Stimulated activated CD8-positive, alpha-beta memory T cell treated with anti-CD3 and anti-CD28 coated beads, Interleukin-7, amount 100 ng/mL, for 24 hours (primary cell): Measurements from ENCODE around the gene SPINDOC.
A peak's percentile ranks its signal among the peaks of the same experiment; 100 is the strongest.

ENCODE experiments used
- DNase-seq: peaks from one replicate; pipeline ENCODE4 v3.0.0-alpha.2; 2020; ENCODE audit warnings: low read depth

Gene SPINDOC

DNA sequence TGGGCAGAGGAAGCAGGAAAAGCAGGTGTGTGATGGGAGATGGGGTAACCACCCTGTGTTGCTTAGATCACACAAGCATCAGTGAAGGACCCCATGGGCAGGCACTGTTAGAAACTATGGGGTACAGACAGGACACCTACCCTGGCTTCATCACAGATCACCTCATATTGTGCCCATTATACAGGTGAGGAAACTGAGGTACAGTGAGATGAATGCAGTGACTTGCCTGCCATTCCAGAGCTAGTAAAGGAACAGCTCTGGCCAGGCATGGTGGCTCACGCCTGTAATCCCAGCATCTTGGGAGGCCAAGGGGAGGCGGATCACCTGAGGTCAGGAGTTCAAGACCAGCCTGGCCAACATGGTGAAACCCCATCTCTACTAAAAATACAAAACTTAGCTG is 19.8 kb downstream of the SPINDOC start:
- no peak for DNase-seq

DNA sequence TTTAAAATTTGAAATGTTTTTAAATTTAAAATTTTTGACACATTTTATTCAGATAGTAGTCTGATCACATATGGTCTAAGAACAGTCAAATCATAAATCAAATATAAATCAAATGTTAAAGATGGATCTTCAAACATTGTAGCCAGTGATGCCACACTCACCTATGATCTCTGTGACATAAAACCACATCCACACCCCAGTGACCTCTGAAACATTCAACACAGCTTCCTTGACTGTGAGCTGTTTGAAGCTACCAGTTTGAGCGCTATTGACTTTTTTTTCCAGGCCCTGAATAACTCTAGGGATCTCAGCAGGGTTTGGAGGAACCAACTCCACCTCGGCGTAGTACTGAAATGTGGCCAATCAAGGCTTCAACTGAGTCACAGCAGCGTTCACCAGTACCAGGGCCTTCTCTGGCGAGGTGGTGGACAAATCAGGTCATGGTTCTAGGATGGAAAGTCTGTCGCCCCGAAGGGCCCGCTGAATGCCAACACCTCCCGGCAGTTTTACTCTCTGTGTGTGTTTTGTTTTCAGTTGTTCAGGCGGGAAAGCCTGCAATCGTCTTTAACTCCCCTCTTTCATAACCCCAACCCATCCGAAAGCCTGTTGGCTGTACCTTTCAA is 21.4 kb downstream of the SPINDOC start:
- DNase-seq, result no peak

- no peak for DNase-seq
Observed at GRCh38 chr11:63835158-63835545, 21.9 kb downstream of the SPINDOC start.

GRCh38 chr11:63837027-63837688 is 23.9 kb downstream of the SPINDOC start:
- DNase-seq, result peak; percentile 48

DNA sequence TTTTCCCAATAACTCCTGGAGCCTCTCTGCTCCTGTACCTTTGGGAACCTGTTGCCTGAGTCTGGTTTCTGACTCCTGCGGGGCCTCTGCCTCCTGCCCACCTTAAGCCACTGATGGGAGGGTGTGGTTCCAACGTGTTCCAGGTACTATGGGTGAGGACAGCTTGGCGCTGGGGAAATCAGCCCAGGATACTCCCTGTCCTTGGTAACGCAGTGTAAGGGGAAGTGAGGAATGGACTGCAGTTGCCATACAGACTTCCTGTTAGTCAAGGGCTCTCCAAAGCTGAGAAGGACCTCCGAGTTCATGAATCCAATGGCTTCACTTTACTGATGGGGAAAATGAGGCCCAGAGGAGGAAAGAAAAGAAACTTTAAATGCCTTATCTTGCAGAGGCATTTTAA is 24.5 kb downstream of the SPINDOC start:
- no peak for DNase-seq

DNA sequence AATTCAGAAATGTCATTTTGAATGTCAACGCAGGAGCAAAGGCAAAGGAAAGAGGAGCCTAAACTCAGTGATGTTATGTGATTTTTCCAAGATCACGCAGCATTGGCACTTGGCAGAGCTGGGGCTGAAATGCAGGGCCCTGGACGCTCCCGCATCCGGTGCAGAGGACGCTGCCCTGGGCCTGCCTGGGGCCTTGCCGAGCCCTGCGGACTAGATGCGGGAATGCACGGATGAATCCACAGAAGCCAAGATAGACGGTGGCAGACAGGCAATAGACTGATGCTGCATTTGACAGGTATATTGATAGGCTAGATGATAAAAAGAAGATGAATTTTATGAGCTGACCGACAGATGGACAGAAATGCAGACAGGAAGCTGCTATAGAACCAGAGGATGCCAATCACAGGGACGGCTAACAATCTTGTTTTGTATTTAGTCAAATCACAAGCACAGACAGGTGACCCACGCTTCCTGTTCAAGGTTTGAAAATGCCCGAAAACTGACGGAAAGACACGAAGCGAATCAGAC is 25.0 kb downstream of the SPINDOC start:
- no peak for DNase-seq

DNA sequence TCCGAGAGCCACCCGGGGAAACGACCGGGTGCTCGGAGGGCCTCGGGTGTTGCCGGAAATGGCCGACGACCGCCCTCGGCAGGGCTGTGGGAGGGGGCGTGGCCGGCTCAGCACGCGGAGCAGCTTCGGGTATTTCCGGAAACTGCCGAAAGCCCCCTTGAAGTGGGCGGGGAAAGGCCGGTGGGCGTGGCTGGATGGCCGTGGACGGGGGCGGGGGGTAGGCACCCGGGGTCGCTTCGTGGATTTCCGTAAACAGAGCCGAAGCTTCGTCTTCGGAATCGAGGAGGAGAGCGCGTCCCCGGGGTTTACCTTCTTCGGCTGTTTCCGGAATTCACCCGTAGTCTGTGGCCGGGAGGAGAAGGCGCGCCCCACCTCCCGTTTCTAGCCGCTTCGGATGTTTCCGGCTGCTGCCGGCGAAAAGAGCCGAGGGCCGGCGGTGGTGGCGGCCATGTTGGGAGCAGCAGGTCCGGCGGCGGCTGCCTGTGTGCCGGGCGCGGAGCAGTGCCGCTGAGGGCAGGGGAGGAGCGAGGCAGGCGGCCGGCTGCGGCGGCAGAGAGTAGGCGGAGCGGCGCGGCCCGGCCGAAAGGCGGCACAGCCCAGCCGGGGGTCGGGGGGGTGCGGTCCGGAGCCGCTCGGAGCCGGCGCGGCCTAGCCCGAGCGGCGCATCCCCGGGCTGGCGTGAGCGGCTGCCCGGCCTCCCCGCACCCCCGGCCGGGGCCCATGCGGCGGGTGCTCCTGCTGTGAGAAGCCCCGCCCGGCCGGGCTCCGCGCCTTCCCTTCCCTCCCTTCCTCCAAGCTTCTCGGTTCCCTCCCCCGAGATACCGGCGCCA is 25.6 kb downstream of the SPINDOC start, which contains the start of gene MARK2:
TSS of gene MARK2 (plus strand) at position 433 of the 830 bp plus-strand sequence. CDS start at position 830, 397 bp downstream.
- peak; percentile 100 for DNase-seq

DNA sequence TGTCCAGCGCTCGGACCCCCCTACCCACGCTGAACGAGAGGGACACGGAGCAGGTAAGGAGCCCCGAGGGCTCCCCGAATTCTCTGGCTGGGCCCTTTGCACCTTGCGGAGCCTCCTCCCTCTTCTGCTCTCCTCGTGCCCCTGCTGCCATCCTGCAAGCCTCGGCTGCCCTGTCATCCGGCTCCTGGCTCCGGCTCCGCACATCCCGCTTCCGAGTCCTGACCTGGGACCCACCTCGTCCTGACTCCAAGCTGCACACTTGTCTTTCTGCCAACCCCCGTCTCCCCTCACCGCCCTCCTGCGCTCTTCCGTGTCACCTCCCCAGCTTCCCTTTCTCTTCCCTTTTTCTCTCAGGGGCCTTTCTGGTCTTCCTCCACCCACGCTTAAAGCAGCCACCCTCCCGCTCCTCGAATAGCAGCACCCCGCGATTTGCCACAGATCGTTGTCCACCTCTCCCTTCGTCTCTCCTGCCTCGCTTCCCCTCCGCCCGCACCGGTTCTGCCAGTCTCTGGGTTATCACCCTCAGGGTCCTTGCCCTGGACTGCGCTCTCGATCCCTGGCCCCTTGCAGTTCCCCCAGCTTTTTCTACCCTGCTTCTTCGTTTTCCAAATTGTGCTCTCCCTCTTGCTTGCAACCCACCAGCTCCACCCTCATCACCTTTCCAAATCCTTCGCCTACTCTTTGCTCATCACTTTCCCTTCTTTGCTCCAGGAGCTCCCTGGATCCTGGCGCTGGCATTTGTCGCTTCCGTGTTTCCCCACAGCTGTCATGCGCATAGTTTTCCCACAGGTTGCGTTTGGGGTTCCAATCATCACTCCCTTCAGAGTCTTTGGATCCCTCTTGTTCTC is 26.5 kb downstream of the SPINDOC start:
- DNase-seq, result no peak

DNA sequence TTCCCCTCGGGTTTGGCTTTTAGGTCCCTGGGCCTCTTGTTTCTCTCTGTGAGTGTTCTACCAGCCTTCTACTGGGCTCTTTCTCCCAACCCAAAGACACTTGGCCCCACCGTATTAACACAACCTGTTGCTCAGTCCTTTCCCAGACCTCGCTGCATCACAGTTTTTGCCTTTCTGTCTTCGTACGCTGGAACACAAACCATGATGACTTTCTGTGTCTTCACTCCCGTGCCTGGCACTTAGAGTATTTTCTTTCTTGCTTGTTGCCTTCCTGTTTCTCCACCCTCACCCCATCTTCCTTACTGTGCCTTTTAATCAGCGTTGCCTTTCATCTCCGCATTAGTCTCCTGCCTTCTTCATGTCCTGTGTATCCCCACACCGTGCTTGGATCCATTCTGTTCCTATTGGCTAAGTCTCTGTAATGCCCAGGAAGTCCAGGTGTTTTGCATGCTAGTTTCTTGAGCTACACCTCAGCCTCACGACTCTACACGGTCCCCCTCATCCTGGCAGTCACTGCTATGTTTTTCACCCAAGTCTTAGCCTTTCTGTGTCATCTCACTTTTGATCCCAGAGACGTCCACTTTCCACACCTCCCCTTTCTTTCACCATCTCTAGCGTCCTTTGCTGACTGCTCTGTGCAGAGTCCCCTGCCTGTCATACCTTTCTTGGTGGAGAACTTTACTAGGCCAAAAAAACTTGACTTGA is 27.3 kb downstream of the SPINDOC start:
- DNase-seq, result no peak

DNA sequence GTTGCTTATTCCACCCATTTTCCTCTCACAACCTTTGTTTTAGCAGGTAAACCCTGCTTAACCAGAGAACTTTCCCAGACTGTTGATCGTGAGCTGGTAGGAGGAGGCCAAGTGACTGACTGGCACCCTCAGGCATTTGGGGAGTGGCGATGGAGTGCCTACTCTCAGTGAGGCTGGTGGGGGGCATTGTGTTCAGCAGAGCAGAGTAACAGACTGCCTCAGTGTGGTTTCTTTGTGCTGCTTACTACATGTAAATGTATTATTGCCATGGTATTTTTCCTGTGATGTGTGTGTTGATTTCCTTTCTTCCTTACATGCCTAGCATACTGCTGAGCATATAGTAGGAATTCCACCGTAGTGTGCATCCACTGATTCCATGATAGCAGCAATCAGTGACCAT is 28.3 kb downstream of the SPINDOC start:
- DNase-seq, result no peak

DNA sequence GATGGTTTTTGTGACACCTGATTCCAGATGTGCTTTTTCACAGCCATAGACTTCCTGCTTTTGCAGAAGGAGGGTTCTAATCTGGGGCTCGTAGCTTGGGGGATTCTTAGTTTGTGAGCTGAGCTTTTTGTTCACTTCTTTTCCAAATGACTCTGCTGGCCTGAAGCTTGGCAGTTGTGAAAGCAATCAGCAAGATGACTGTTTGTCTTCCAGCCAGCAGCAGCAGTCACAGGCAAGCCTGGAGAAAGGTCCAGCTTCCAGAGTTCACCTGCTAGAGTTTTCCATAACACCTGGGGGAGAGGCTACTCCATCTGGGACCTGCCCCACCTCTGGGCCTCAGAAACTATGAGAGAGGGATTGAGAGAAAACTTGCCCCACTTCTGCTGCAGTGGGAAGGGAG is 29.8 kb downstream of the SPINDOC start:
- no peak for DNase-seq

DNA sequence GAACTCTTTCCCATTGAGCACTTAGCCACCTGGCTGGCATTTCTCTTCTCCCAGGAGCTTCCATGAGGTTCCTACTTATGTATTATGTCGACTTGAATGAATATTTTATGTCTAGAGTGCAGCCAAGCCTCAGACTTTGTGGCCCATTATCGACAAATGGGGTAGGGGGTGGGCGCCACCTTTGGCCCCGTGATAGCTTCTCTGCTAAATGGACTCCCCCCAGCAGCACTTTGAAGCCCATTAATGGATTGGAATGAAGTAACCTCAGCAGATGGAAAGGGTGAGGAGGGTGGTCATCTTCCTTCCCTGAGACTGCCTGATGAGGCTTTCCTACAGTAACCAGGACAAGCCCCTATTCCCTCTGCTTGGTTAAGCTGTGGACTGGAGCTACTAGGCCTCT is 31.6 kb downstream of the SPINDOC start:
- DNase-seq, result no peak

DNA sequence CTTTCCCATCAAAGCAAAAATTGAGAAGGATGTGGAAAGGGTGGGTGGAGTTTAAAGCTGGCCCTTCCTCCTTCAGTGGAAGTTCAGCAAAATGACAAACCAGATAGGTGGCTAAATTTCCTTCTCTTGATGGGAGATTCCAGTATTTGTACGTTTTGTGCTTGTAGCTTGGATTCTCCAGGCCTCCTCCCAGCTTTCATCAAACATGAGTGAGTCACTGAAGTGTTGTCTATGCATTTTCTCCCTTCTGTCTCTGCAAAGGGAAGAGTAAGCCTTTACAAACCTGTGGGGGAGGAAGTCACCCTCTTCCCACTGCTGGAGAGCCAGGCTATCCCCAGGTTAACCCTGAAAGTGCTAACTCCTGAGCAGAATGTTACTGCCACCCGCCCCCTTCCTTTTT is 32.0 kb downstream of the SPINDOC start:
- no peak for DNase-seq

DNA sequence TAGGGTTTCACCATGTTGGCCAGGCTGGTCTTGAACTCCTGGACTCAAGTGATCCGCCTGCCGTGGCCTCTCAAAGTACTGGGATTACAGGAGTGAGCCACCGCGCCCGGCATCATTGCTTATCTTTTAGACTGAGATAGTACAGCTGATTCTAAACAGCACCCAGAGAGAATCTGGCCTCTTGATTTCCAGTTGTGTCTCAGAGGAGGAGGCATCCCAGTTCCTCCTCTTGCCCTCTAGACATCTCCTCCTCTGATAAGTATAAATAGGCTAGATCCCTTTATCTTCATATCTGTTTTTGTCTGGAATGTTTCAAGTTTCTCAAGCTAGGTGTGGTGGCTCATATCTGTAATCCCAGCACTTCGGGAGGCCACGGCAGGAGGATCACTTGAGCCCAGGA is 32.7 kb downstream of the SPINDOC start:
- DNase-seq, result no peak

GRCh38 chr11:63846897-63847296 is 33.6 kb downstream of the SPINDOC start:
- no peak for DNase-seq

DNA sequence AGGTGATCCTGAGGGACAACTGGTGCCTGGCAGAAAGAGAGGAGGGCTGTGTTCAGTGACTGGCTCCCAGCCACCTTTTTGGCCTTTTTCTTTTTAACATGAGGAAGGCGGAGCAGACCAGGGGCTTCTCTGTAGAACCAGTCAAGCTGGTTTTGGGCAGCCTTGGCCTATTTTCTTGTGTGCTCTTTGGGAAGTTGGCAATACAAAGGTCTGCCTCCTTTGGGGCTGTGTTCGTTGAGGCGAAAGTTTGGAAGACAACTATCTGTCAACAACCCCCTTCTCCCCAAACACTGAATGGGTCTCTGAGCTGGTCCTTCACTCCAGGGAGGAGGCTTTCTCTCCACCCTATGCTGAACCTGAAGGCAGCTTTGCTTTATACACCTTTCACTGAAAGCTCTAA is 34.1 kb downstream of the SPINDOC start:
- no peak for DNase-seq

GRCh38 chr11:63849691-63850090 is 36.4 kb downstream of the SPINDOC start:
- DNase-seq, result no peak

DNA sequence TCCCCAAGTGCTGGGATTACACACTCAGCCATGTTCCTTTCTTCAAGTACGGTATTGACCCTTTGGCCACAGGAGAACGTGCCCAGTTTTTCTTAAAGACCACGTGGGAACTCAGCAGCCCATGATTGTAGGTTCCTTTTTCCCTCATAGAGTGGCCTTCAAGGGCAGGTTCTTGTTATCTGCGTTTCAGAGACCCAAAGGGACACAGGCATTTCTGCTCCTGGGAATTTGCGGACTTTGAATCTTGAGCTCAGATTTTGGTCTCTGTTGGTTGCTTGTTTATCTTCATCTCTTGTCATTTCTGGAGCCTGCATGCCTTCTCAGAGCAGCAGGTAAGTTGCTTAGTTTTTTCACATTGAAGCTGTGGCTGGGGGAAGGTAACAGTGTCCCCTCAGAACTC is 37.7 kb downstream of the SPINDOC start:
- DNase-seq, result no peak

- DNase-seq, result no peak
Observed at GRCh38 chr11:63851364-63851763, 38.1 kb downstream of the SPINDOC start.

DNA sequence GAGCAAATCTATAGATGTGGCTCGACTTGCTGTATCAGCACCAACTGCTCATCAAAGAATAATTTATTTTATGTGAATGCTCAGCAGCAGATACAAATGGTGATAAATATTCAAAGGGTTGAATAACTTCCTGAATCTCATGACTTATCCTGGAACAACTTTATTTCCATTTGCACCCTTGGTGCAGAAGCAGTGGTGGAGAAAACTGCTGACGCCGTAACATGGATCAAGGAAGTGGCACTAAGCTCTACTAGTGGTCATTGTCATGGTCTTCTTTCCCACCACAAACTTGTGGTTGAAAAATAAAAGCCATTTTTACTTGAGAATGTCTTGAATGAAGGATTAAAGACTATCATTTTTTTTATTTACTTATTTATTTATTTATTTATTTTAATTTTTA is 40.2 kb downstream of the SPINDOC start:
- DNase-seq, result no peak

DNA sequence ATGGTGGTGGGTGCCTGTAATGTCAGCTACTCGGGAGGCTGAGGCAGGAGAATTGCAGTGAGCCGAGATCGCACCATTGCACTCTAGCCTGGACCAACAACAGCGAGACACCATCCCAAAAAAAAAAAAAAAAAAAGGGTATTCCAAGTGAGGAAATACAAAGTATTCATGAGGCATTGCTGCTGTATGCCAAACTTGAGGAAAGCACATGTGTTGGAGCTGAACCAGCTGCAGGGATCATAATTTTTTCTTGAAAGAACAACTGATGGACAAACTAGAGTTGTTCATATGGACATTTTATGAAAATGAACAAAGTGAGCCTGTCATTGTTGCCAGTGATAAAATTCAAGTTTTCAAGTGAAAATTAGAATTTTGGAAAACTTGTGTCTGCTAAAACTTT is 41.4 kb downstream of the SPINDOC start:
- no peak for DNase-seq
